Kidney epithelial cell (primary cell): ENCODE measurements around the gene PNMA3. TPM values are rescaled to one million over a fixed set of nuclear protein-coding genes. Genes with fewer than 3 reads are reported as not detected.

Experiments used
- DNase-seq: peaks from one replicate; pipeline ENCODE4 v3.0.0-alpha.2; 2010; ENCODE audit warnings: low read depth
- H3K27me3 ChIP-seq: 2 replicates; pipeline ENCODE4 v1.6.0; 2011; ENCODE audit warnings: low read length; ENCODE audit not compliant: control insufficient read depth, insufficient read depth
- H3K36me3 ChIP-seq: 2 replicates; pipeline ENCODE4 v1.5.1; 2011; ENCODE audit warnings: low read length; ENCODE audit not compliant: control insufficient read depth, insufficient read depth
- H3K4me3 ChIP-seq: 2 replicates; pipeline ENCODE4 v1.5.1; 2011; ENCODE audit warnings: low read depth, mild to moderate bottlenecking, control low read depth, low read length
- total RNA-seq: library from RNA; depleted of rRNA; stranded (reverse); fragments of >200 nt; gene quantifications from 2 replicates; pipeline ENCODE4 v1.2.3, GENCODE V29; 2015
- TF ChIP-seq, protein P1 (sequence below): IDR thresholded peaks from 2 replicates; pipeline ENCODE4 v1.5.1; 2011; ENCODE audit warnings: mild to moderate bottlenecking, moderate library complexity, low read length, control low read depth, inconsistent platforms; ENCODE audit not compliant: insufficient read depth, poor library complexity, severe bottlenecking

The PNMA3 gene
- total RNA-seq, 1 donor from 2014 or later, result 1.5 TPM

- H3K36me3 ChIP-seq, result no peaks in the 10 kb centered on the region
- DNase-seq, result no peak
- TF ChIP-seq, protein P1, sequence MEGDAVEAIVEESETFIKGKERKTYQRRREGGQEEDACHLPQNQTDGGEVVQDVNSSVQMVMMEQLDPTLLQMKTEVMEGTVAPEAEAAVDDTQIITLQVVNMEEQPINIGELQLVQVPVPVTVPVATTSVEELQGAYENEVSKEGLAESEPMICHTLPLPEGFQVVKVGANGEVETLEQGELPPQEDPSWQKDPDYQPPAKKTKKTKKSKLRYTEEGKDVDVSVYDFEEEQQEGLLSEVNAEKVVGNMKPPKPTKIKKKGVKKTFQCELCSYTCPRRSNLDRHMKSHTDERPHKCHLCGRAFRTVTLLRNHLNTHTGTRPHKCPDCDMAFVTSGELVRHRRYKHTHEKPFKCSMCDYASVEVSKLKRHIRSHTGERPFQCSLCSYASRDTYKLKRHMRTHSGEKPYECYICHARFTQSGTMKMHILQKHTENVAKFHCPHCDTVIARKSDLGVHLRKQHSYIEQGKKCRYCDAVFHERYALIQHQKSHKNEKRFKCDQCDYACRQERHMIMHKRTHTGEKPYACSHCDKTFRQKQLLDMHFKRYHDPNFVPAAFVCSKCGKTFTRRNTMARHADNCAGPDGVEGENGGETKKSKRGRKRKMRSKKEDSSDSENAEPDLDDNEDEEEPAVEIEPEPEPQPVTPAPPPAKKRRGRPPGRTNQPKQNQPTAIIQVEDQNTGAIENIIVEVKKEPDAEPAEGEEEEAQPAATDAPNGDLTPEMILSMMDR, result no peak
- no peak overlapping the region for H3K4me3 ChIP-seq
- H3K27me3 ChIP-seq, result no peaks in the 10 kb centered on the region
Observed at GRCh38 chrX:153030801-153031200, 25.5 kb upstream of the PNMA3 start.

GRCh38 chrX:153032397-153033118 lies 23.7 kb upstream of the PNMA3 start:
- H3K4me3 ChIP-seq, result peak overlapping the region; percentile 12
- TF ChIP-seq, protein P1, result peak; percentile 75
- no peak for DNase-seq
- H3K36me3 ChIP-seq, result no peaks in the 10 kb centered on the region
- H3K27me3 ChIP-seq, result no peaks in the 10 kb centered on the region

- TF ChIP-seq, protein P1, result no peak
- H3K4me3 ChIP-seq, result no peak overlapping the region
- DNase-seq, result no peak
- no peaks in the 10 kb centered on the region for H3K27me3 ChIP-seq
- H3K36me3 ChIP-seq, result no peaks in the 10 kb centered on the region
Observed at GRCh38 chrX:153049093-153049492, 7.2 kb upstream of the PNMA3 start.

DNA sequence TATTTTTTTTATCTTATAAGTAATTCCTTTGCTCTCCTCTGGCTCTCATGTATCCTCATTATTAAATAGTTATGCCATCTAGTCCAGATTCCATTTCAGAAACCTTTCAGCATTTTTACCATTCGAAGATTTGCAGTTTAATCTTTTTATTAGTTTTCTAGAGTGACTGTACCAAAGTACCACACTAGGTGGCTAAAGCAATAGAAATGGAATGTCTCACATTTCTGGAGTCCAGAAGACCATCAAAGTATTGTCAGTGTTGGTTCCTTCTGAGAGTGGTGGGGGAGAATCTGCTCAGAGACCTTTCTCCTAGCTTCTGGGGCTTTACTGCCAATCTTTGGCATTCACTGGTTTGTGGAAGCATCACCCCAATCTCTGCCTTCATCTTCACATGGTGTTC lies 3.7 kb upstream of the PNMA3 start:
- no peak for DNase-seq
- peaks cover 15% of the 10 kb centered on the region for H3K27me3 ChIP-seq
- H3K4me3 ChIP-seq, result no peak overlapping the region
- no peaks in the 10 kb centered on the region for H3K36me3 ChIP-seq
- TF ChIP-seq, protein P1, result no peak

DNA sequence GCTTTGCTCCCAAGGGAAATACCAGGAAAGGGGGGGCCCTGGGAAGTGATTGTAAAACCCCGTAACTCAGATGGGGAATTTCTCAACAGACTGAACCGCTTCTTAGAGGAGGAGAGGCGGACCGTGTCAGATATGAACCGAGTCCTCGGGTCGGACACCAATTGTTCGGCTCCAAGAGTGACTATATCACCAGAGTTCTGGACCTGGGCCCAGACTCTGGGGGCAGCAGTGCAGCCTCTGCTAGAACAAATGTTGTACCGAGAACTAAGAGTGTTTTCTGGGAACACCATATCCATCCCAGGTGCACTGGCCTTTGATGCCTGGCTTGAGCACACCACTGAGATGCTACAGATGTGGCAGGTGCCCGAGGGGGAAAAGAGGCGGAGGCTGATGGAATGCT lies 1.0 kb downstream of the PNMA3 start:
- Histone ChIP-seq H3K36me3 (no peaks in the 10 kb centered on the region), H3K4me3 (no peak overlapping the region), H3K27me3 (peaks cover 21% of the 10 kb centered on the region)
- no peak for DNase-seq
- TF ChIP-seq, protein P1, result no peak
